HEK293T (cell line): ENCODE results near the gene VAMP7.

ENCODE experiments used
- FOXM1 ChIP-seq: fragments of 450-650 bp; IDR thresholded peaks from 2 replicates; pipeline ENCODE4 v1.6.1; 2017; ENCODE audit warnings: mild to moderate bottlenecking, borderline replicate concordance
- TARDBP ChIP-seq: fragments of 450-650 bp; IDR thresholded peaks from 2 replicates; pipeline ENCODE4 v1.6.1; 2016
- ZNF384 ChIP-seq: fragments of 450-650 bp; IDR thresholded peaks from 2 replicates; pipeline ENCODE4 v1.6.1; 2016

GRCh38 chrX:155951237-155951789 lies 70.2 kb downstream of the VAMP7 start:
- no peak for TF ChIP-seq FOXM1
- no peak for TF ChIP-seq ZNF384
- TF ChIP-seq TARDBP = no peak
